OCI-LY7 (cell line): ENCODE measurements around the gene NHP2. TPM values are rescaled to one million over a fixed set of nuclear protein-coding genes. Genes with fewer than 3 reads are reported as not detected.

Source experiments
- BruUV-seq: library from RNA; stranded (reverse); fragments of 400-500 nt; replicated peaks from 2 replicates; lab custom pipeline; 2021; lab: Mats Ljungman, UMichigan
- CTCF ChIA-PET: fragments of 300-600 bp; sonication (Branson Sonifier 250); formaldehyde crosslinking; loops from one replicate; lab custom pipeline; 2022; ENCODE audit warnings: antibody characterized with exemption; ENCODE audit not compliant: unreplicated experiment; lab: Charles Lee
- POLR2A ChIA-PET: fragments of 300-600 bp; sonication (Branson Sonifier 250); formaldehyde crosslinking; loops from one replicate; lab custom pipeline; 2022; ENCODE audit warnings: antibody characterized with exemption; lab: Charles Lee
- DNase-seq: peaks from one replicate; pipeline ENCODE4 v3.0.0-alpha.2; 2015; ENCODE audit warnings: low spot score
- H2AFZ ChIP-seq: fragments of 200-600 bp; sonication (generic), shearing (Covaris generic); 2 replicates; pipeline ENCODE4 v1.6.1; 2014; ENCODE audit warnings: mild to moderate bottlenecking, antibody characterized with exemption, low read length, moderate library complexity
- H3K27ac ChIP-seq: fragments of 200-600 bp; sonication (generic); 2 replicates; pipeline ENCODE4 v1.5.1; 2014; ENCODE audit warnings: mixed run types, low read depth, mild to moderate bottlenecking, moderate library complexity, low read length, inconsistent platforms; ENCODE audit not compliant: poor library complexity, severe bottlenecking
- H3K36me3 ChIP-seq: fragments of 200-600 bp; sonication (generic); 2 replicates; pipeline ENCODE4 v1.6.1; 2014; ENCODE audit warnings: mild to moderate bottlenecking, antibody characterized with exemption, low read length, moderate library complexity, mixed read lengths; ENCODE audit not compliant: insufficient read depth
- H3K4me1 ChIP-seq: fragments of 200-600 bp; sonication (generic); 2 replicates; pipeline ENCODE4 v1.5.1; 2014; ENCODE audit warnings: mild to moderate bottlenecking, low read length; ENCODE audit not compliant: insufficient read depth, poor library complexity, severe bottlenecking
- H3K4me2 ChIP-seq: fragments of 200-600 bp; sonication (generic); 2 replicates; pipeline ENCODE4 v1.6.1; 2014; ENCODE audit warnings: mild to moderate bottlenecking, low read length
- H3K4me3 ChIP-seq: fragments of 200-600 bp; sonication (generic); 2 replicates; pipeline ENCODE4 v1.5.1; 2014; ENCODE audit warnings: mild to moderate bottlenecking, low read depth, low read length; ENCODE audit not compliant: poor library complexity, severe bottlenecking
- H3K79me2 ChIP-seq: fragments of 200-600 bp; sonication (generic); 2 replicates; pipeline ENCODE4 v1.6.1; 2016; ENCODE audit warnings: low read depth, mild to moderate bottlenecking, low read length, moderate library complexity, mixed read lengths; ENCODE audit not compliant: insufficient read depth
- H3K9me2 ChIP-seq: fragments of 200-600 bp; sonication (generic); 2 replicates; pipeline ENCODE4 v1.6.1; 2016; ENCODE audit warnings: mild to moderate bottlenecking, low read length, mixed read lengths; ENCODE audit not compliant: insufficient read depth
- H3K9me3 ChIP-seq: fragments of 200-600 bp; sonication (generic); 2 replicates; pipeline ENCODE4 v1.6.1; 2014; ENCODE audit warnings: mild to moderate bottlenecking, mixed run types, low read length, mixed read lengths
- H4K20me1 ChIP-seq: fragments of 200-600 bp; sonication (generic); 2 replicates; pipeline ENCODE4 v1.6.1; 2014; ENCODE audit warnings: mild to moderate bottlenecking, antibody characterized with exemption, low read length, moderate library complexity, mixed read lengths; ENCODE audit not compliant: insufficient read depth
- EZH2phosphoT487 ChIP-seq: fragments of 200-600 bp; sonication (generic); IDR thresholded peaks from 2 replicates; pipeline ENCODE4 v1.6.1; 2018; ENCODE audit warnings: low read depth, borderline replicate concordance, mild to moderate bottlenecking, mixed run types, antibody characterized with exemption, low read length, moderate library complexity, mixed read lengths
- intact Hi-C: fragments of 100-400 bp; cut with micrococcal nuclease; formaldehyde crosslinking; loops from one replicate; pipeline ENCODE4 v1.10.0; 2022; ENCODE audit not compliant: unreplicated experiment
- total RNA-seq, 2 experiments: library from RNA; depleted of rRNA in 1 of 2; stranded (reverse); fragments of >200 nt in 1 of 2; shearing (Covaris generic) in 1 of 2; gene quantifications; 2 replicates each; pipeline ENCODE4 v1.2.3, GENCODE V29; 2014 to 2022
- TF ChIP-seq, protein P1 (sequence below): fragments of 200-600 bp; sonication (generic); conservative IDR thresholded peaks from 2 replicates; pipeline ENCODE4 v1.5.1; 2014; ENCODE audit warnings: mild to moderate bottlenecking, antibody characterized with exemption, low read length, moderate library complexity, mixed read lengths

The NHP2 gene
- total RNA-seq, 2 experiments from 2014 or later, result 216 to 309 TPM

DNA sequence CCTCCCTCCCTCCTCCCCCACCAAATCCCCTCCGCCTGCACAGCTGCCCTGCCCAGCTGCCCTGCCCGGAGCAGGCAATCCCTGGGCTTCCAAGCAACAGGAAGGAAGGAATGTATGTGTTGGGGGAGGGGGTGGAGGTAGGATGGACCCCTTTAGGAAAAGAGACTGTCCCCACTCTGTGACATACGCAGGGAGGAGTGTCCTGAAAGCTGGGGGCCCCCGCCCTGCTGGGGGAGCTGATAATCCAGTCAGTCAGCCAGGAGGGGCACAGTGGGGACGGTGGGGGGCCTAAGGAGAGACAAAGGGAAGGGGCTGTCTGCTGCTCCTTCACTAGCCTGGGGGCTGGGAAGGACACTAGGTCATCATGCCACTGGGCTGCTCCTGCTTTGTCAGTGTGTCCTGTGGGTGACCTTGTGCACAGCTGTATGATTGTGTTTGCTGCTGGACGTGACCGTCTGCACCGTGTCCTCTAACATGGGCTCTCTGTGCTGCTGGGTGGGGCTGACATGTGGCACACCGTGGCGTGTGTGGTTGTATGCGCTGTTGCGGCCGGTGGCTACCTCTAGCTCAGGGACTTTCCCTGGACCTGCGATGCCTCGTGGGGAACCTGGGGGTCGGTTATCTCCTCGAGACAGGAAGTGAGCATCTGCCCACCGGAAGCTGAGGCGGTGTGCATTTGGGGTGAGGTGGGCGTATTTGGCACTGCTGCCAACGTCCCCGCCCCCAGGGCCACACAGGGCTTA, 37.4 kb downstream of the NHP2 start:
- Histone ChIP-seq H3K27ac (peak overlapping the region; percentile 90), H3K9me3 (no peaks in the 10 kb centered on the region; the same call in 1 of the 2 replicates), H3K36me3 (peaks cover 34% of the 10 kb centered on the region), H3K79me2 (peaks cover 60% of the 10 kb centered on the region), H3K4me1 (peaks cover 69% of the 10 kb centered on the region), H3K4me2 (peak overlapping the region; percentile 92), H2AFZ (no peak overlapping the region), H3K4me3 (peak overlapping the region; percentile 95), H3K9me2 (no peaks in the 10 kb centered on the region), H4K20me1 (no peaks in the 10 kb centered on the region)
- TF ChIP-seq, protein P1, sequence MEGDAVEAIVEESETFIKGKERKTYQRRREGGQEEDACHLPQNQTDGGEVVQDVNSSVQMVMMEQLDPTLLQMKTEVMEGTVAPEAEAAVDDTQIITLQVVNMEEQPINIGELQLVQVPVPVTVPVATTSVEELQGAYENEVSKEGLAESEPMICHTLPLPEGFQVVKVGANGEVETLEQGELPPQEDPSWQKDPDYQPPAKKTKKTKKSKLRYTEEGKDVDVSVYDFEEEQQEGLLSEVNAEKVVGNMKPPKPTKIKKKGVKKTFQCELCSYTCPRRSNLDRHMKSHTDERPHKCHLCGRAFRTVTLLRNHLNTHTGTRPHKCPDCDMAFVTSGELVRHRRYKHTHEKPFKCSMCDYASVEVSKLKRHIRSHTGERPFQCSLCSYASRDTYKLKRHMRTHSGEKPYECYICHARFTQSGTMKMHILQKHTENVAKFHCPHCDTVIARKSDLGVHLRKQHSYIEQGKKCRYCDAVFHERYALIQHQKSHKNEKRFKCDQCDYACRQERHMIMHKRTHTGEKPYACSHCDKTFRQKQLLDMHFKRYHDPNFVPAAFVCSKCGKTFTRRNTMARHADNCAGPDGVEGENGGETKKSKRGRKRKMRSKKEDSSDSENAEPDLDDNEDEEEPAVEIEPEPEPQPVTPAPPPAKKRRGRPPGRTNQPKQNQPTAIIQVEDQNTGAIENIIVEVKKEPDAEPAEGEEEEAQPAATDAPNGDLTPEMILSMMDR, result no peak
- no peak for TF ChIP-seq EZH2phosphoT487
- no TSS peak for BruUV-seq
- intact Hi-C loops, result loop anchor here (10.0 kb wide), 2 partner anchors 612 to 1688 kb away; partner anchors contain the start of genes DOK3 and MGAT4B
- ChIA-PET POLR2A (interaction anchor here (0.5 to 1.8 kb wide), 5 partner anchors 12 to 982 kb away, joined by 3 to 7 read pairs (median 5); partner anchors contain the start of gene NHP2), CTCF (interaction anchor here (0.5 to 0.6 kb wide), 2 partner anchors 28 to 690 kb away, joined by 4 to 5 read pairs; no protein-coding TSS in a partner anchor)
- peak; percentile 77 for DNase-seq

DNA sequence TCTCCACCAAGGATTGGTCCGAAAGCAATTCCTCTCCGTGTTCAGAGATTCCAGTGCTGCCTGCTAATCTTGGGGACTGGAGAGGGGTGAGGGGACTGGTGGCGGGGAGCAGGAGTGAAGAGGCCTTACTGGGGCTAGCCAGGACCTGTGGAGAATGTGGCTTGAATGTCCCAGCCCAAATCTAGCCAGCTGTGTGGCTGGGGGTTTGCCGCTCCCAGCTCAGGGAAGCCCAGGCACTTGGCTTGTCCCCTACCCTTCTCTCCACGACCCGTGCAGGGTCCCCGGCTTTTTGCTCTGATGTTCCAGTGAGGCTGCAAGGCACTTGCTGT, 37.9 kb downstream of the NHP2 start:
- H3K27ac ChIP-seq, result peak overlapping the region; percentile 90
- H3K79me2 ChIP-seq, result peaks cover 60% of the 10 kb centered on the region
- H3K9me3 ChIP-seq, result no peaks in the 10 kb centered on the region; the same call in 1 of the 2 replicates
- TF ChIP-seq, protein P1, result no peak
- no peak for TF ChIP-seq EZH2phosphoT487
- H3K4me2 ChIP-seq, result peak overlapping the region; percentile 92
- POLR2A ChIA-PET, result interaction anchor here (0.5 to 1.8 kb wide), 5 partner anchors 12 to 982 kb away, joined by 3 to 7 read pairs (median 5); partner anchors contain the start of gene NHP2
- peaks cover 64% of the 10 kb centered on the region for H3K4me1 ChIP-seq
- intact Hi-C loops, result loop anchor here (2.0 to 10.0 kb wide), 3 partner anchors 15 to 1689 kb away; partner anchors contain the start of genes DOK3, MGAT4B and RMND5B
- H3K4me3 ChIP-seq, result peak overlapping the region; percentile 95
- CTCF ChIA-PET, result interaction anchor here (0.6 kb wide), 3 partner anchors 22 to 38 kb away, joined by 3 to 5 read pairs (median 4); no protein-coding TSS in a partner anchor
- H3K36me3 ChIP-seq, result peaks cover 33% of the 10 kb centered on the region
- no peak overlapping the region for H2AFZ ChIP-seq
- DNase-seq, result peak; percentile 21
- no peaks in the 10 kb centered on the region for H3K9me2 ChIP-seq
- H4K20me1 ChIP-seq, result no peaks in the 10 kb centered on the region
- no TSS peak for BruUV-seq
